Left lung (tissue), 10 donors: ENCODE results near the gene C2CD2L. TPM values are rescaled to one million over a fixed set of nuclear protein-coding genes. Genes with fewer than 3 reads are reported as not detected.

Experiments
- ATAC-seq: fragments of 200-7000 bp; cut with Tn5 transposase; one replicate; pipeline ENCODE4 v1.9.1; 2020; ENCODE audit warnings: moderate library complexity
- DNase-seq, 4 donors: peaks; one replicate each; pipeline ENCODE4 v3.0.0-alpha.2; 2013 to 2020
- H3K27ac ChIP-seq, 2 donors: fragments of 200-600 bp; sonication (generic) in 1 of 2; one replicate each; pipeline versions ENCODE4 v1.5.0 to v1.8.0; 2020 to 2021
- H3K27me3 ChIP-seq, 2 donors: fragments of 200-600 bp; sonication (generic) in 1 of 2; one replicate each; pipeline versions ENCODE4 v1.5.0 to v1.8.0; 2020 to 2021
- H3K36me3 ChIP-seq, 2 donors: fragments of 200-600 bp; sonication (generic) in 1 of 2; one replicate each; pipeline versions ENCODE4 v1.5.0 to v1.8.0; 2020 to 2021
- H3K4me1 ChIP-seq, 2 donors: fragments of 200-600 bp; one replicate each; pipeline ENCODE4 v1.8.0; 2021
- H3K4me3 ChIP-seq, 2 donors: fragments of 200-600 bp; sonication (generic) in 1 of 2; one replicate each; pipeline versions ENCODE4 v1.5.0 to v1.8.0; 2020 to 2021; ENCODE audit warnings: mild to moderate bottlenecking in 1 of 2
- H3K9me3 ChIP-seq, 2 donors: fragments of 200-600 bp; sonication (generic) in 1 of 2; one replicate each; pipeline versions ENCODE4 v1.5.0 to v1.8.0; 2020 to 2021
- intact Hi-C, 2 donors: fragments of 100-400 bp; cut with DNase I; formaldehyde crosslinking; loops; one replicate each; pipeline versions ENCODE4 v1.11.2 to v1.14.2; 2022
- polyA plus RNA-seq, 6 donors: library from polyadenylated mRNA; unstranded; fragments of 120-200 nt; gene quantifications; one replicate each; pipeline ENCODE4 v1.2.1, GENCODE V29; 2013; ENCODE audit not compliant: insufficient read length in 6 of 6
- total RNA-seq, 2 donors: library from RNA; stranded (reverse); fragmentation: NEBNext Ultra II Directional; extraction: Animal tissue kit (Norgen Biotek cat#: 25700); gene quantifications; one replicate each; pipeline ENCODE4 v1.2.1, GENCODE V29; 2021
- TF ChIP-seq, protein P1 (sequence below), 2 donors: fragments of 200-600 bp; sonication (generic) in 1 of 2; IDR thresholded peaks; one replicate each; pipeline versions ENCODE4 v1.5.0 to v1.8.0; 2021; ENCODE audit warnings: antibody characterized with exemption in 2 of 2
- donor health status: DM: no; HTN: yes; CAD: no.
- donor health status: DM: no; HTN: no; CAD: no.

The C2CD2L gene
- total and polyA plus RNA-seq, 8 donors: 7.3 to 18.6 (median 8.0) TPM

DNA sequence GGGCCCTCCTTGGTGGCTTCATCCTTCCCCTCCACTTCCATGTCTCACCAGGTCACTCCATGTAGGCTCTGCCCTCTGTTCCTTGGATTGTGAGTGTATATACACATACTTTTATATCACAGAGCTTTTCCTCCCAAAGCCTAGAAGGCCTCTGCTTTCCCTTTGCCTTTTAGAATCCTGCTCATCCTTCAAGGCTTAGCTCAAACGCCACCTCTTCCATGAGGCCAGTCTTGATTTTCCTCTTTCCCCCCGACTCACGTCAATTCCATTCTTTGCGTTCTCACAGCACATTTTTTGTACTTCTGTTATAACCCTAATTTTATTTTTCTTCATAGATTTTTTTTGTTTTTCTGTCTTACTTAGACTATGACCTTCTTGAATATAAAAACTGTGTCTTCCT is 45.5 kb downstream of the C2CD2L start:
- H3K4me3 ChIP-seq: no peak overlapping the region
- peaks cover 10 to 16% of the 10 kb centered on the region in 2 donors for H3K4me1 ChIP-seq
- H3K27me3 ChIP-seq: peaks cover 11 to 53% of the 10 kb centered on the region in 2 donors
- ATAC-seq (no peak), DNase-seq (no peak)
- no peaks in the 10 kb centered on the region for H3K9me3 ChIP-seq
- no peak overlapping the region for H3K27ac ChIP-seq
- intact Hi-C loops: no loop called here
- no peaks in the 10 kb centered on the region for H3K36me3 ChIP-seq
- TF ChIP-seq, protein P1, sequence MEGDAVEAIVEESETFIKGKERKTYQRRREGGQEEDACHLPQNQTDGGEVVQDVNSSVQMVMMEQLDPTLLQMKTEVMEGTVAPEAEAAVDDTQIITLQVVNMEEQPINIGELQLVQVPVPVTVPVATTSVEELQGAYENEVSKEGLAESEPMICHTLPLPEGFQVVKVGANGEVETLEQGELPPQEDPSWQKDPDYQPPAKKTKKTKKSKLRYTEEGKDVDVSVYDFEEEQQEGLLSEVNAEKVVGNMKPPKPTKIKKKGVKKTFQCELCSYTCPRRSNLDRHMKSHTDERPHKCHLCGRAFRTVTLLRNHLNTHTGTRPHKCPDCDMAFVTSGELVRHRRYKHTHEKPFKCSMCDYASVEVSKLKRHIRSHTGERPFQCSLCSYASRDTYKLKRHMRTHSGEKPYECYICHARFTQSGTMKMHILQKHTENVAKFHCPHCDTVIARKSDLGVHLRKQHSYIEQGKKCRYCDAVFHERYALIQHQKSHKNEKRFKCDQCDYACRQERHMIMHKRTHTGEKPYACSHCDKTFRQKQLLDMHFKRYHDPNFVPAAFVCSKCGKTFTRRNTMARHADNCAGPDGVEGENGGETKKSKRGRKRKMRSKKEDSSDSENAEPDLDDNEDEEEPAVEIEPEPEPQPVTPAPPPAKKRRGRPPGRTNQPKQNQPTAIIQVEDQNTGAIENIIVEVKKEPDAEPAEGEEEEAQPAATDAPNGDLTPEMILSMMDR (IDR thresholded peaks at IDR 0.05): no peak

DNA sequence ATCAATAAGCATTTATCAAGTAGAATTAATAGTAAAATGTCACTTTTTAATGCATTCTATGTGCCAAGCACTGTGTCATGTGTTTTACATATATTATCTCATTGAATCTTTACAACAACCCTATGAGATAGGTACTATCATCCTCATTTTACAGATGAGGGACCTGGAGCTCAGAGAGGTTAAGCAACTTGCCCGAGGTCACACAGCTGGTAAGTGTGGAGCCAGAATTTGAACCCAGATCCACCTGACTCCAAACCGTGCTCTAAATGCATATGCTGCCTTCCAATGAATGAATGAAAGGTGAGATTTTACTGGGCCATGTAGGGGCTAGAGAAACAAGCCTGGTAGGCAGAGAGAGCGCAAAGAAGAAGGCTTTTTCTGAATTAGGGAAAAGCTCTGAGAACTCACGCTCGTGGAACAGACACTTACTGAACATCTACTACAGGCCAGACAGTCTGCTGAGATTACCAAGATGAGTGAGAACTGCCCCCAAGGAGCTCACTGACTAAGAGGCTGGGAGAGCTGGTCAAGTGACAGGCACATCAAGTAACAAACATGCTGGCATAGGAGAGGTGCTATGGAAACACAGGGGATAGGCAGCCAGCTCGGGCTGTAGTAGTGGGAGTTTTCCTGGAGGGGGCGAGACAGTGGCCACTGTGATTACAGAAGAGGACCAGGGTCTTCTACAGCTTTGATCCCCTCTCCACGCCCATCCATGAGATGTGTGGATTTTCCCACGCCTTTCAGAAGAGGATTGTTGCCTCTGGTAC is 46.1 kb downstream of the C2CD2L start:
- Histone ChIP-seq H3K4me3 (no peak overlapping the region), H3K4me1 (peaks cover 10 to 16% of the 10 kb centered on the region in 2 donors), H3K27ac (no peak overlapping the region), H3K27me3 (peaks cover 11 to 47% of the 10 kb centered on the region in 2 donors), H3K36me3 (no peaks in the 10 kb centered on the region), H3K9me3 (no peaks in the 10 kb centered on the region)
- intact Hi-C loops: no loop called here
- TF ChIP-seq, protein P1 (IDR thresholded peaks at IDR 0.05): no peak
- ATAC-seq: no peak
- no peak for DNase-seq

DNA sequence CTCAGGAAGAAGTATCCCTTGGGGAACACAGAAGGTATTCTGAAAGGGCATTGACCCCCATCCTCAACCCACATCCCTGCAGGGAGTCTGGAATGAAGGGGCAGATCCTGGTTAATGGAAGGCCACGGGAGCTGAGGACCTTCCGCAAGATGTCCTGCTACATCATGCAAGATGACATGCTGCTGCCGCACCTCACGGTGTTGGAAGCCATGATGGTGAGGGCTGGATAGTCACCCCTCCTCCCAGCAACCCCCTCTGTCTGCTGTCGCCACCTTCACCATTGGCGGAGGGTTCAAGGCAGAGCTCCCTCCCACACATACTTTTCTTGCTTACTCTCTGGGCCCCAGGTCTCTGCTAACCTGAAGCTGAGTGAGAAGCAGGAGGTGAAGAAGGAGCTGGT is 47.0 kb downstream of the C2CD2L start:
- H3K27ac ChIP-seq: no peak overlapping the region
- no peaks in the 10 kb centered on the region for H3K9me3 ChIP-seq
- no peak overlapping the region for H3K4me3 ChIP-seq
- intact Hi-C loops: no loop called here
- ATAC-seq (no peak), DNase-seq (no peak)
- peaks cover 11 to 38% of the 10 kb centered on the region in 2 donors for H3K27me3 ChIP-seq
- peaks cover 4 to 7% of the 10 kb centered on the region in 2 donors for H3K4me1 ChIP-seq
- H3K36me3 ChIP-seq: no peaks in the 10 kb centered on the region
- TF ChIP-seq, protein P1 (IDR thresholded peaks at IDR 0.05): no peak

DNA sequence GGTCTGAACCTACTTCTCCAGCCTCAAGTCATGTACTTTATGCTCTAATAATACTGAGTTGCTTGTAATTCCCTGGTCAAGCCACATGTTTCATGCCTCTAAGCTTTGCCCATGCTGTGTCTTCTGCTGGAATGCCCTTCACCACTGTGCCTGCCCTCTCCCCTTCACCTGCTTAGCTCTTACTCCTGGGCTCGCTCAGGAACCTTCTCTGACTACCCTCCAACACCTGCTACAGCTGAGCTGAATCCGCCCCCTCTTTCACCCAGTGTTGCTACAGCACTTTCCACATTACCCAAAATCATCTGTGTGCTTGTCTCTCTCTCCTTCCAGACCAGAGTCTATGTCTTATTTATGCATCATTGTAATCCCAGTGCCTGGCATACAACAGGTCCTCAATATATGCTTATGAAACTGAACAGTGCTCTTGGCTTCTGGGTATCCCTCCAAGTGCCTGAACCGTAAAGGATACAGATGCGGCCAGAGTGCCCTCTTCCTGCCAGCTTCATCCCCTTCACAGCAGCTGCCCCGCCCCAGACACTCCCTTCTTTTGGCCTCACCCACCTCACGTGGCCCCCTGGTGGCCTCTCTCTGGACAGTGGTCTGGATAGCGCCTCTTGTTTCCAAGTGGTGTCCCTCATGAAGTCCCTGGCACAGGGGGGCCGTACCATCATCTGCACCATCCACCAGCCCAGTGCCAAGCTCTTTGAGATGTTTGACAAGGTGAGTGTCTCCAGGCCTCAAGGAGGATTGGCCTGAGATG is 48.8 kb downstream of the C2CD2L start:
- H3K36me3 ChIP-seq: no peaks in the 10 kb centered on the region
- no peak for DNase-seq
- H3K4me3 ChIP-seq: no peak overlapping the region
- H3K27ac ChIP-seq: no peak overlapping the region
- no peaks in the 10 kb centered on the region for H3K9me3 ChIP-seq
- intact Hi-C loops: no loop called here
- TF ChIP-seq, protein P1 (IDR thresholded peaks at IDR 0.05): no peak
- H3K27me3 ChIP-seq: peaks cover 0 to 20% of the 10 kb centered on the region in 2 donors
- H3K4me1 ChIP-seq: no peaks in the 10 kb centered on the region
- no peak for ATAC-seq

DNA sequence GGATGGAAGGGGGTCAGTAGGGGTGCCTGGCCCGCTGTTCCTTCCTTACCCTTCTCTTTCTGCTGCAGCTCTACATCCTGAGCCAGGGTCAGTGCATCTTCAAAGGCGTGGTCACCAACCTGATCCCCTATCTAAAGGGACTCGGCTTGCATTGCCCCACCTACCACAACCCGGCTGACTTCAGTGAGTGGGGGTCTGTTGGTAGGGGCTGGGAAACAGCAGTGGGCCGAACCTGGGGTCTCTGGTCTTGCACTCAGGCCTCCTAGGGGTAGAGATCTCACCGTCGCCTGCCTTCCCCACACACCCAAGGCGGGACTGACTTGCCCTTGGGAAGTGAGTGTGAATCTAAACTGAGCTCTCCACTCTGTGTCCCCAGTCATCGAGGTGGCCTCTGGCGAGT is 49.4 kb downstream of the C2CD2L start:
- DNase-seq: no peak
- TF ChIP-seq, protein P1 (IDR thresholded peaks at IDR 0.05): no peak
- no peak overlapping the region for H3K27ac ChIP-seq
- H3K27me3 ChIP-seq: peaks cover 0 to 14% of the 10 kb centered on the region in 2 donors
- ATAC-seq: no peak
- no peaks in the 10 kb centered on the region for H3K9me3 ChIP-seq
- no peak overlapping the region for H3K4me3 ChIP-seq
- intact Hi-C loops: no loop called here
- H3K36me3 ChIP-seq: no peaks in the 10 kb centered on the region
- no peaks in the 10 kb centered on the region for H3K4me1 ChIP-seq
